Measurements from ENCODE around the gene C6orf141. TPM values are rescaled to one million over a fixed set of nuclear protein-coding genes. Genes with fewer than 3 reads are reported as not detected.
A peak's percentile ranks its signal among the peaks of the same experiment; 100 is the strongest.

The C6orf141 gene
- total RNA-seq, 1 donor from 2014 or later: 9.3 TPM

GRCh38 chr6:49540614-49541013 lies 9.9 kb upstream of the C6orf141 start:
- ATAC-seq: peak; percentile 63

DNA sequence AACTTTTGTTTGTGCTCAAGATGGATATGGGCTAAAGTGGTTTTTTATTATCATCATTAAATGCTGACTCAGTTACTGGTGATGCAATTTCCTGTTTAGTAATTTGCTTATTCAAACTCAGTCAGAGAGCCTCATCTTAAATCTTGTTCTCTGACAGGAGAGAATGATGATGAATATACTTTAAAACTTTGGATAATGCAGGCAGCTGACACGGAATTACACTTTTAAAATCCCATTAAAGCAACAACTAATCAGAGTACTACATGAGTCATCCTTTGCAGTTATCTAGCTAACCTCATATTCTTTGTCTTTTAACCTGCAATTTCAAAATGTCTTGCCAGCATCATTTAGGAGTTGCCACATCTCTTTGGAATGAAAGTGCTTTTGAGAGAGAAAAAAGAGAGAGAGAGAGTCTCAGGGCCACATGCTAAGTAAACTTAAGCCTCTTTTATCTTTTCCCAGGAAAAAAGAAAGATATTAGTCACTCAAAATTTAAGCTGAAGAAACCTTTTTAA lies 9.2 kb upstream of the C6orf141 start:
- ATAC-seq: peak; percentile 95

DNA sequence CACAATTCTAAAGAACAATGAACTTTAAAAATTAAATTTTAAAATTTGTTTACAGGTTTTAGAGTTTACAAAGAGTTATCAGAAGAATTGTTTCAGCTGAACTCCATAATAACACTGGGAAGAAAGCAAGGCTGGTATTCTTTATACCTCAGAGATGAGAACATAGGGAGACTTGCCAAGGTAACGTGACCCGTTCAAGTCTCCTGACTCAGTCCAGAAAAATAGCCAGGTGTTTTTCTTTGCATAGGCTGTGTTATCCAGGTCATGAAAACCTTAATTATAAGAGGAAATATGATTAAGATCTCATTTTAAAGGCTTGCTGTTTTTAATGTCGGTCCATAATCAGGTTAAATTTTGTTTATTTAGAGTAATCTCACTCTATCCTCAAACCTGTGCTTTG lies 8.5 kb upstream of the C6orf141 start:
- peak; percentile 29 for ATAC-seq

DNA sequence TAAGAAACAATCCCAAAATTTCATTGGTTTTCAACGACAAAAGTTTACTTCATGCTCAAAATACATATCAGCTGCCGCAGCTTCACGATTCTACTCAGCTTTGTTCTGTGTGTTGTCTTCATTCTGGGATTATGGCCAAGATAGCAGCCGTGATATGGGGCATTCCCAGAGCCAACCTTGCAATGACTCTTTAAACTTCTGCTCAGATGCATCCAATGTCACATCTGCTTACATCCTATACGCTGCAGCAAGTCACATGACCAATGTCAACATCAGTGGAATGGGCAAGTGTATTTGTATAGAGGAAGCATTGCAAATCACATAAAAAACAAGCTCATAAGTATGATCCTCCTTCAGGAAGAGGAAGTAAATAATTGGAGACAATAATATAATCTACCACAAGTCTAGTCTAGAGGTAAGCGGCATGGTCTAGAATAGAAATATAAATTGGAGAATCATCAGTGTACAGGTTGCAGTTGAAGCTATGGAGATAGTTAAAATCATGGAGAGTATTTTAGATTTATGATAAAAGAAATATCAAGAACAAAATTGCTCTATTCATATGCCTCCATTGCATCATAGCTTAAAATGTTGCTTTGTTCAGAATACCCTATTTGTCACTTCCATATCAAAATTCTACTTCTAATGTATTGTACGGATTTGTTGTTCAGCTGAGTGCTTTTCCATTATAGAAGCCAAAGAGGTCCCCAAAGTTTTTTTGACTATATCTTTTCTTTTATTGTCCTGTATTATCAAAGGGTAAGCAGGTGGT lies 7.2 kb upstream of the C6orf141 start:
- peak; percentile 12 for ATAC-seq

DNA sequence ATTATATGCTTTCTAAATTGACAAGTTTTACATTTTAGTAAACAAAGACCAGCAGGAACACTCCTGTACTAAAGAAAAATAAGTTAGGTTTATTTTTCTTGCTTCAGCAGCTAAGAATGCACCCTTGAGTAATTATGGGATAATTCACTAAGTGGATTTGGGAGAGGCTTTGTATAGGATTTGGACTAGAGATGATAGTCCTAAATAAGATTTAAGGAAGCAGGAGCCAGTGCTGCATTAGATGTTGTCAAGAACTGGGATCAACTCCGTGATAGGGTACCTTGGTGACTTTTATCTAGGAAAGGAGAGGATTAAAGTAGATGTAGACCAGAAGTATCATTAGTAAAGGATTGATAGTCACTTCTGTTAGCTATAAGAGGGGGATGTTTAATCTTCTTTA lies 4.1 kb upstream of the C6orf141 start:
- ATAC-seq: no peak

DNA sequence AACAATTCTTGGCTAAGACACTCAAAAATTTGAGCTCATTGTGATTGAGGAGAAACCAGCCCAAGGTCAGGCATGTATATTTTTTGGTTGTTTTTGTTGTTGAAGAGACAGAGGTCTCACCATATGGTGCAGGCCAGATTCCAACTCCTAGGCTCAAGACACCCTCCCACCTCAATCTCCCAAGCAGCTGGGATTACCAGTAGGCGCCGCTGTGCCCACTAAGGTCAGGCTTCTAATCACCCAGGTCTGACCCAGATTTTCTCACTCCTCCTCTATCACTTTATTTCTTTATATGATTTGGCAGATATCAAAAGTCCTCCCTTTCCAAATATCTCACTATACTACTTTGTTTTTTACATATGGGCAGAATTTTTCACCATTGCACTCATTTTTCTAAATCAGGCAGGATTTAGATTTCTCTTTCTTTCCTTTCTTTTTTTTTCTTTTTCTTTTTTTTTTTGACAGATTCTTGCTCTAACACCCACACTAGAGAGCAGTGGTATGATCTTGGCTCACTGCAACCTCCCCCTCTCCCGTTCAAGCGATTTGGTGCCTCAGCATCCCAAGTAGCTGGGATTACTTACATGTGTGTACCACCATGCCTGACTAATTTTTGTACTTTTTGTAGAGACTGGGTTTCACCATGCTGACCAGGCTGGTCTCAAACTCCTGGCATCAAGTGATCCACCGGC lies 1.7 kb upstream of the C6orf141 start:
- no peak for ATAC-seq

- ATAC-seq: no peak
These were observed 577 bp upstream of the C6orf141 start for GRCh38 chr6:49549691-49550491.

DNA sequence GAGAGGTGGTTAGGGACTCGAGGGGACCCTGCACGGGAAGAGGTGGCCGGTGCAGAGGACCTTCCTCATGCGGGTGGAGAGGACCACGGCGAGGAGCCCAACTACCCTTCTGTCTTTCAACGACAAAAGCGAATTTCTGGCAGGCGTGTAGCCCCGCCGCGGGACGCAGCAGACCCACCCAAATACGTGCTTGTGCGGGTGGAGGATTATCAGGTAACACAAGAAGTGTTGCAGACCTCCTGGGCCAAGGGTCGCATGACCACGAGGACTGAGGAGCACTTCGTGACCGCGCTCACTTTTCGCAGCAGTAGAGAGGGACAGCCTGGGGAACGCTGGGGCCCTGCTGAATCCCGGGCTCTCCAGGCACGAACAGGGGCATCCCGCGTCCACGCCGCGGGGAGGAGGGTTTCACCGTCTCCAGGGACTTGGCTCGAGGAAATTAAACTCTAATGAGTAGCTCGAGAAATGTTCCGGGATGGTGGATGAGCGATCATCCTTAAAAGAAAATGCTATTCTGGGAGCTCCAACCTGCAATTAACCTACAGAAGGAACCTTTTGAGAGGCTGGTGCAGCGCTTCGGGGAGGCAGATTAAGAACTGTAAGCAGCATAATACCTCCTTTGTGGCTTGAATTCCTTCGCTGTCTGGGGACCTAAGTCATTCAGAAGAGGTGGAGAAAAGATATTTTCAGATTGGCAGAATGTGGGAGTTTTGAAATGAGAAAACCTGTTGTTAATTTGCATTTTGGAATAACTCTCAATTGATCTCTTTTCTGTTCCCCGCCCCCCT lies 804 bp downstream of the C6orf141 start:
- peak; percentile 14 for ATAC-seq

- no peak for ATAC-seq
These were observed 1.3 kb downstream of the C6orf141 start for GRCh38 chr6:49551866-49552129.

DNA sequence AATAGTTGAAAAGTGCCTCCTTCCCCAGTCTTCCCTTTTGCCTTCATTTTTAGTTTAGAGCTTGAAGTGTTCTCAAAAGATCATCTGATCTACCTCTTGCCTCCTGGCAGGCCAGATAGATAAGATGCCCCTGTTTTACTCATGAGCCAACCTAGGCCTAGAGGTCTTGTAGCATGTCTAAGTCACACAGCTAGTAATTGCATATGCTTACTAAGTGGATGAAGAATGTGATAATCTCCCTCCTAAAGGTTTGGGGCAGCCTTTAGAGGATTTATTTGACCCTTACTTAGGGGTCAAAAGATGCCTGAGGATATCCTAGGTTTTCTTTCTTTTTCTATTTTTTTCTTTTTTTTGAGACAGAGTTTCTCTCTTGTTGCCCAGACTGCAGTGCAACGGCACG lies 2.1 kb downstream of the C6orf141 start:
- no peak for ATAC-seq

DNA sequence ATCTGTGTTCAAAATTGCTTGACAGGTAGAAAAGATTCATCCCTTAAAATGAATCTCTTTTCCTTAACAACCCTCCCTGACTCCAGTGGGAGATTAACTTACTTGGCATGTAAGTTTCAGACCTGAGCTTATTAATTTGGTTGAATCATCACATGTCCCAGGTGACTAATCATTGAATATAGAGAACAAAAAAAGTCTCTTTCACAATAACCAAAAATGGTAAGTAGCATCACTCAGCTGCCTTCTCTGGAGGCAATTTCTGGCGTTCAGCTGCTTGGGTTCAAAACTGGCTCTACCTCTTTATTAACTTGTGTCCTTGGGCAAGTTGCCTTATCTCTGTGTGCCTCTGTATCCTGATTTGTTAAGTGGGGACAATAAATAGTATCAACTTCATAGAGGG lies 2.9 kb downstream of the C6orf141 start:
- ATAC-seq: peak; percentile 79

DNA sequence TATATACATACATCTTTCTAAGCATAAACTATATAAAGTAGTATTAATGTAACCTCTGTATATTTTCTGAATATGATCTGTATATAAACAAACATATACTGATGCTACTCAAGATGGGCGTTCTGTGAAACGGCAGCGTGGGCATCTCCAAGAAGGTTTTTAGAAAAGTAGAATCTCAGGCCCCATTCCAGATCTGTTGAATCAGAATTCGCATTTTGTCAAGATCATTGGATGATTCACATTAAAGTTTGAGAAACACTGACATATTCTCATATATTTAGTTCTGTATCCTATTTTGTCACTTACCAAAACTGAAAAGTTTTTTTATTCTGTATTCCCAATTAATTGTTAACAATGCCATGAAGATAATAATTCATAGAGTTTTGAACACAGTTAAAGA lies 5.5 kb downstream of the C6orf141 start:
- ATAC-seq: no peak

DNA sequence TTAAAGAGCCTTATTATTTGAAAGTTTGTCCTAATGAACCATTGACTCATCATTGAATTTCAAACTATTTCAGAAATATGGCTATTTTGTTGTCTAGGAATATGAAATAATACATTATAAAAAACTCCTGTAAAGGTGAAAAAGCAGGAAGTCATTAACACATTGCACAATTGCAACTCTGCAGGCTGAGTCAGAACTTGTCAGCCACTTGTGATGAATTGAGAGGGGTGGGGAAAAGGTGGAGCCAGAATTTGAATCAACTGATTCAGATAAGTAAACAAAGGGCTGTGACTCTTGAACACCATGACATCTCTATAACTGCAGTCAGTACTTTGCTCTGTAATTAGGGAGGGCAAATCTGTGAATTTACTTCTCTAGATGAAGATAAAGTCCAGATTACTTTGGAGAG lies 6.0 kb downstream of the C6orf141 start:
- ATAC-seq: peak; percentile 96

DNA sequence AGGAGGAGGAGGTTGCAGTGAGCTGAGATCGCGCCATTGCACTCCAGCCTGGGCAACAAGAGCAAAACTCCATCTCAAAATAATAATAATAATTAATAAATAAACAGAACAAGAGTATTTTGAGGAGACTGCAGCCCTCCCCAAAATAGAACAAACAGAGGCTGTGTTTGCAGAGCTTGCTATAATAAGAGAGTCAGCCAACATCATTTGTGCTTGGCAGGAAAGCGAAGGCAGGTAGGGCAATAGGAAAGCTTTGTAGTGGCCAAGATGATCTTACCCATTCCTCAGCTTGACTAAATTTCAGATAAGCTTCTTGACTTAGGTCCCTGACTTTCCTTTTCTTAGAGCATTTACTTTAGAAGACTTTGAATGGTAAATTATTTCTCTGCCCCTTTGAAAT lies 6.7 kb downstream of the C6orf141 start:
- ATAC-seq: no peak

DNA sequence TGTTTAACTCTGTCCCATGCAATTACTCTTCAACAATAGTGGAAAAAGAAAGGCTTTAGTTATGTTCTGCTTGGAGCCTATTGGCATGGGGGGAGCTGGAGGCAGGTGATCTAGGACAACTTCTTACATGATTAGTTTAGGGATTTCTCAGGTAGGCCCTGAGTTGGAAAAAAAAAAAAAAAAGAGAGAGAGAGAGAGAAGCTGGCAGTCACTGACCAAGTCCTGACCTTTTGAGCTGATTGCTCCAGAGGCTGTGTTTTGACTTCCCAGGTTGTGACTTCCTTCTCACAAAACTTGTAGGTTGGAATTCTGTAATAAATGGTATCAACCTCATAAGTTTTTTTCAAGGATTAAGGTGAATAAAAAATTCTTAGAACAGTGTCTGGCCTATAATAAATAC lies 7.8 kb downstream of the C6orf141 start:
- no peak for ATAC-seq

GRCh38 chr6:49563006-49563886 lies 12.8 kb downstream of the C6orf141 start:
- ATAC-seq: no peak

- ATAC-seq: no peak
These were observed 14.1 kb downstream of the C6orf141 start for GRCh38 chr6:49564552-49564951.

- ATAC-seq: no peak
These were observed 14.8 kb downstream of the C6orf141 start for GRCh38 chr6:49565261-49565660.

- ATAC-seq: peak; percentile 48
These were observed 15.4 kb downstream of the C6orf141 start for GRCh38 chr6:49565855-49566254.

DNA sequence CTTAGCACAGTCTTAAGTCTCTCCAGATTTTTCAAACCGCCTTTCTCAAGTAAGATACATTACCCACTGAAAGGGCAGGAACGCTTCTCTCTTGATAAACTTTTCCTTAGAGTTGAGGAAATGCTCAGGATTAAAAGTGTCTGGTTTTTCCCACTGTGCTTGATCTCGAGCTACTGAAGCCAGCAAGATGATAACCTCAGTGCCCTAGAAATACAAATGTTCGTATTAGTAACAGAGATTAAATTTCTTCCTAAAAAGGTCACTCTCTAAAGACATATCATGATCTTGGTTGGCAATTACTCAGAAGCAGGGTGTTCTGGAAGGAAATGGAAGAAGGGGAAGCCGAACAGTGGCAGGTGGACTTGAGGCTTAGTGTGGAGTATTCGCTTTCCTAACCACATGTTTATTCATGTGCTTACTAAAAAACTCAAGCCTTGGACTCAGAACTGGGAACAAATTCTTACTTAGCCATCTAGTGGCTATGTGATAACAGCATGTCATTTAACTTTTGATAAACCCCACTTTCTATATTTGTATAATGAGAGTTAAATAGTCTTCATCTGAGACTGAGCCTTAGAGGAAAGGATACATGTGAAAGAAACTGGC lies 20.1 kb downstream of the C6orf141 start:
- ATAC-seq: no peak

DNA sequence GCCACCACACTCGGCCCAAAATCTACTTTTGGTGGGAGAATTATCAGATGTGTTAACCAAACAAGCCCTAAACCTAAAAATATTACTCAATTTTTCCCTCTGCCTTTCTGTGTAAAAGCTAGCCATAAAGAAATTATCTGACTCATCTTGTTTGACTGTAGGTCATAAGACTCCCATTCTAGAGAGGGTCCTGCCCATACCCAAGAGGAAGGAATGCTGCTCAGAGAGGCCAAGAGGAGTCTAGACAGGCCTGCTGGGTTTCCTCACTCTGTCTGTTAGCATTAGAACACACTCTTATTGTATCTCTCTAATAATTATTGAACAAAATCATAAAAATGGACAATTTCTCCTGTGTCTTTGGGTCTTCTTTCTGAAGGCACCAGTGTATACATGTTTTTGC lies 26.1 kb downstream of the C6orf141 start:
- peak; percentile 33 for ATAC-seq

Measured in esophagus mucosa (tissue), 1 donor.